Neural cell (in vitro differentiated cells): ENCODE data around the gene MUC12. TPM values are rescaled to one million over a fixed set of nuclear protein-coding genes. Genes with fewer than 3 reads are reported as not detected.
"Not testable (repeated sequence)": the region's sequence is repeated elsewhere in the genome, so short reads cannot be mapped to it uniquely, and the experiment has no call there.

Source experiments
- H2AFZ ChIP-seq: fragments of 200-600, 300-800 bp; sonication (generic), shearing (Covaris generic); 2 replicates; pipeline ENCODE4 v1.6.0; 2014; ENCODE audit warnings: low read depth, mild to moderate bottlenecking, antibody characterized with exemption, low read length, moderate library complexity
- H3F3A ChIP-seq: fragments of 200-600 bp; shearing (Covaris generic); 2 replicates; pipeline ENCODE4 v1.6.1; 2016; ENCODE audit warnings: mild to moderate bottlenecking, moderate library complexity, mixed read lengths, antibody characterized with exemption, low read length; ENCODE audit not compliant: insufficient read depth, poor library complexity, severe bottlenecking
- H3K27ac ChIP-seq: fragments of 200-600, 300-800 bp; sonication (generic), shearing (Covaris generic); 2 replicates; pipeline ENCODE4 v1.5.1; 2014; ENCODE audit warnings: mild to moderate bottlenecking, low read length, moderate library complexity
- H3K27me3 ChIP-seq: fragments of 300-800, 200-600 bp; sonication (generic), shearing (Covaris generic); 2 replicates; pipeline ENCODE4 v1.6.0; 2014; ENCODE audit warnings: mild to moderate bottlenecking, low read depth, low read length, moderate library complexity; ENCODE audit not compliant: insufficient read depth
- H3K36me3 ChIP-seq: fragments of 300-800, 200-600 bp; sonication (generic), shearing (Covaris generic); 2 replicates; pipeline ENCODE4 v1.5.1; 2014; ENCODE audit warnings: mild to moderate bottlenecking, antibody characterized with exemption, low read length, moderate library complexity; ENCODE audit not compliant: insufficient read depth
- H3K4me2 ChIP-seq: fragments of 300-800, 200-600 bp; sonication (generic), shearing (Covaris generic); 2 replicates; pipeline ENCODE4 v1.6.0; 2014; ENCODE audit warnings: mild to moderate bottlenecking, low read length
- H3K4me3 ChIP-seq: fragments of 300-800, 200-600 bp; sonication (generic), shearing (Covaris generic); 2 replicates; pipeline ENCODE4 v1.5.1; 2014; ENCODE audit warnings: mild to moderate bottlenecking, low read length, moderate library complexity
- H3K79me2 ChIP-seq: fragments of 200-600 bp; shearing (Covaris generic); replicated peaks from 2 replicates; pipeline ENCODE4 v1.6.0; 2014; ENCODE audit warnings: mild to moderate bottlenecking, low read length, moderate library complexity; ENCODE audit not compliant: insufficient read depth
- H3K9ac ChIP-seq: fragments of 300-800, 200-600 bp; sonication (generic), shearing (Covaris generic); 2 replicates; pipeline ENCODE4 v1.6.1; 2016; ENCODE audit warnings: mild to moderate bottlenecking, low read length, mixed read lengths
- H3K9me2 ChIP-seq: fragments of 200-600 bp; shearing (Covaris generic); 2 replicates; pipeline ENCODE4 v1.6.1; 2016; ENCODE audit warnings: mild to moderate bottlenecking, low read length, mixed read lengths; ENCODE audit not compliant: insufficient read depth
- H3K9me3 ChIP-seq: fragments of 200-600, 300-800 bp; sonication (generic), shearing (Covaris generic); 2 replicates; pipeline ENCODE4 v1.6.1; 2016; ENCODE audit warnings: mild to moderate bottlenecking, mixed run types, low read length, moderate library complexity, mixed read lengths
- H4K20me1 ChIP-seq: fragments of 200-600 bp; shearing (Covaris generic); 2 replicates; pipeline ENCODE4 v1.6.1; 2016; ENCODE audit warnings: mild to moderate bottlenecking, mixed run types; ENCODE audit not compliant: insufficient read depth
- CTCF ChIP-seq: fragments of 450-650 bp; IDR thresholded peaks from 2 replicates; pipeline ENCODE4 v1.5.1; 2014; ENCODE audit warnings: antibody characterized with exemption, mild to moderate bottlenecking, moderate library complexity; ENCODE audit not compliant: poor library complexity, severe bottlenecking
- EP300 ChIP-seq: fragments of 450-650 bp; conservative IDR thresholded peaks from 2 replicates; pipeline ENCODE4 v1.6.1; 2014; ENCODE audit warnings: antibody characterized with exemption, mild to moderate bottlenecking, moderate library complexity; ENCODE audit not compliant: poor library complexity, severe bottlenecking
- EZH2 ChIP-seq: fragments of 200-600, 300-800 bp; shearing (Covaris generic), sonication (generic); IDR thresholded peaks from 2 replicates; pipeline ENCODE4 v1.6.1; 2014; ENCODE audit warnings: antibody characterized with exemption, low read length, borderline replicate concordance, mild to moderate bottlenecking; ENCODE audit not compliant: insufficient read depth, poor library complexity, severe bottlenecking
- MXI1 ChIP-seq: fragments of 450-650 bp; conservative IDR thresholded peaks from 2 replicates; pipeline ENCODE4 v1.6.1; 2014; ENCODE audit warnings: antibody characterized with exemption, mild to moderate bottlenecking; ENCODE audit not compliant: poor library complexity, severe bottlenecking
- POLR2AphosphoS5 ChIP-seq: IDR thresholded peaks from 2 replicates; pipeline ENCODE4 v1.6.1; 2012
- RAD21 ChIP-seq: fragments of 450-650 bp; conservative IDR thresholded peaks from 2 replicates; pipeline ENCODE4 v1.6.1; 2014; ENCODE audit warnings: antibody characterized with exemption, mild to moderate bottlenecking, moderate library complexity
- REST ChIP-seq: IDR thresholded peaks from 2 replicates; pipeline ENCODE4 v1.6.1; 2012; ENCODE audit warnings: borderline replicate concordance
- SMC3 ChIP-seq: fragments of 450-650 bp; conservative IDR thresholded peaks from 2 replicates; pipeline ENCODE4 v1.6.1; 2014; ENCODE audit warnings: antibody characterized with exemption, mild to moderate bottlenecking, moderate library complexity; ENCODE audit not compliant: poor library complexity
- TAF1 ChIP-seq: IDR thresholded peaks from 2 replicates; pipeline ENCODE4 v1.6.1; 2012; ENCODE audit warnings: low read depth
- polyA plus RNA-seq: library from polyadenylated mRNA; depleted of rRNA; stranded (reverse); fragments of >200 nt; gene quantifications from 2 replicates; pipeline ENCODE4 v1.2.3, GENCODE V29; 2014

The MUC12 gene
- polyA plus RNA-seq, 1 donor from 2014 or later, result not detected

- no peaks in the 10 kb centered on the region for H3K27me3 ChIP-seq
- H3F3A ChIP-seq, result no peaks in the 10 kb centered on the region
- H3K36me3 ChIP-seq, result no peaks in the 10 kb centered on the region
- H3K4me3 ChIP-seq, result no peak overlapping the region
- H3K79me2 ChIP-seq, result no peaks in the 10 kb centered on the region
- no peak for TF ChIP-seq RAD21
- H3K9ac ChIP-seq, result no peak overlapping the region
- H3K27ac ChIP-seq, result no peak overlapping the region
- H4K20me1 ChIP-seq, result no peaks in the 10 kb centered on the region
- no peak overlapping the region for H2AFZ ChIP-seq
- H3K4me2 ChIP-seq, result no peak overlapping the region
- H3K9me3 ChIP-seq, result no peaks in the 10 kb centered on the region
- no peaks in the 10 kb centered on the region for H3K9me2 ChIP-seq
These were observed 54.5 kb downstream of the MUC12 start for GRCh38 chr7:101023839-101024238.

- Histone ChIP-seq H3K4me2 (no peak overlapping the region), H3F3A (no peaks in the 10 kb centered on the region), H4K20me1 (no peaks in the 10 kb centered on the region), H3K4me3 (no peak overlapping the region), H3K79me2 (no peaks in the 10 kb centered on the region), H3K9me2 (no peaks in the 10 kb centered on the region), H2AFZ (no peak overlapping the region), H3K27me3 (no peaks in the 10 kb centered on the region), H3K27ac (no peak overlapping the region), H3K9ac (no peak overlapping the region), H3K9me3 (no peaks in the 10 kb centered on the region), H3K36me3 (no peaks in the 10 kb centered on the region)
- TF ChIP-seq POLR2AphosphoS5 (no peak), RAD21 (no peak), CTCF (no peak), SMC3 (no peak), EP300 (no peak), MXI1 (no peak)
These were observed 61.7 kb downstream of the MUC12 start for GRCh38 chr7:101031082-101031481.

- H3K4me2 ChIP-seq, result no peak overlapping the region
- H3F3A ChIP-seq, result no peaks in the 10 kb centered on the region
- no peaks in the 10 kb centered on the region for H3K36me3 ChIP-seq
- H3K79me2 ChIP-seq, result no peaks in the 10 kb centered on the region
- no peaks in the 10 kb centered on the region for H4K20me1 ChIP-seq
- H3K9ac ChIP-seq, result no peak overlapping the region
- H2AFZ ChIP-seq, result no peak overlapping the region
- H3K27ac ChIP-seq, result no peak overlapping the region
- no peak overlapping the region for H3K4me3 ChIP-seq
- H3K27me3 ChIP-seq, result no peaks in the 10 kb centered on the region
- TF ChIP-seq POLR2AphosphoS5 (no peak), EZH2 (no peak), RAD21 (no peak), EP300 (no peak), TAF1 (no peak), SMC3 (no peak), CTCF (no peak), REST (no peak), MXI1 (no peak)
- no peaks in the 10 kb centered on the region for H3K9me2 ChIP-seq
- no peaks in the 10 kb centered on the region for H3K9me3 ChIP-seq
These were observed 66.6 kb downstream of the MUC12 start for GRCh38 chr7:101035941-101036340.

GRCh38 chr7:101041283-101041682 is 71.9 kb downstream of the MUC12 start:
- H3K27ac ChIP-seq, H3F3A ChIP-seq, H2AFZ ChIP-seq, H3K4me3 ChIP-seq, H3K9me3 ChIP-seq, H3K9me2 ChIP-seq, H3K27me3 ChIP-seq, H4K20me1 ChIP-seq, H3K9ac ChIP-seq, H3K4me2 ChIP-seq, H3K79me2 ChIP-seq, H3K36me3 ChIP-seq: not testable (repeated sequence)
